ENCODE data around the gene DIP2C.

- no peak for TF ChIP-seq CTCF (conservative IDR thresholded peaks at IDR 0.05 in 1 of 2, IDR thresholded peaks at IDR 0.05 in 1 of 2; ENCODE audit: extremely low read depth in 1 of 2, insufficient read depth in 1 of 2, low read depth in 1 of 2, low read length in 2 of 2)
- no peak for TF ChIP-seq EZH2 (IDR thresholded peaks at IDR 0.05; ENCODE audit: borderline replicate concordance, low read length)
These were observed 118.3 kb downstream of the DIP2C start for GRCh38 chr10:571166-571565.

All from mammary epithelial cell (primary cell).